ENCODE data around the gene RNF8.

Gene RNF8

GRCh38 chr6:37347177-37347576, 6.6 kb upstream of the RNF8 start:
- Histone ChIP-seq H3K27ac (ENCODE audit: low read length) (no peak overlapping the region), H3K9me3 (ENCODE audit: insufficient read depth, low read depth, low read length) (no peaks in the 10 kb centered on the region), H3K36me3 (ENCODE audit: insufficient read depth, low read depth, low read length) (no peaks in the 10 kb centered on the region), H3K9ac (ENCODE audit: low read depth, low read length) (no peak overlapping the region), H3K27me3 (ENCODE audit: insufficient read depth, low read length) (no peaks in the 10 kb centered on the region), H3K4me3 (ENCODE audit: low read length) (no peak overlapping the region), H3K4me1 (ENCODE audit: insufficient read depth, low read length) (no peaks in the 10 kb centered on the region)

- H3K4me1 ChIP-seq (ENCODE audit: insufficient read depth, low read length), result no peaks in the 10 kb centered on the region
- no peaks in the 10 kb centered on the region for H3K36me3 ChIP-seq (ENCODE audit: insufficient read depth, low read depth, low read length)
- H3K9me3 ChIP-seq (ENCODE audit: insufficient read depth, low read depth, low read length), result no peaks in the 10 kb centered on the region
- no peaks in the 10 kb centered on the region for H3K27me3 ChIP-seq (ENCODE audit: insufficient read depth, low read length)
- no peak overlapping the region for H3K4me3 ChIP-seq (ENCODE audit: low read length)
- no peak overlapping the region for H3K9ac ChIP-seq (ENCODE audit: low read depth, low read length)
- H3K27ac ChIP-seq (ENCODE audit: low read length), result no peak overlapping the region
Measured at GRCh38 chr6:37347670-37348111, 6.1 kb upstream of the RNF8 start.

- Histone ChIP-seq H3K4me1 (ENCODE audit: insufficient read depth, low read length) (0 out of 2 replicates have a peak, but pooled peaks cover 2% of the 10 kb centered on the region), H3K4me3 (ENCODE audit: low read length) (no peak overlapping the region), H3K36me3 (ENCODE audit: insufficient read depth, low read depth, low read length) (no peaks in the 10 kb centered on the region), H3K9ac (ENCODE audit: low read depth, low read length) (no peak overlapping the region), H3K27ac (ENCODE audit: low read length) (no peak overlapping the region), H3K27me3 (ENCODE audit: insufficient read depth, low read length) (peaks cover 10% of the 10 kb centered on the region; the same call in 1 of the 2 replicates), H3K9me3 (ENCODE audit: insufficient read depth, low read depth, low read length) (no peaks in the 10 kb centered on the region)
Measured at GRCh38 chr6:37351027-37351426, 2.8 kb upstream of the RNF8 start.

- Histone ChIP-seq H3K36me3 (ENCODE audit: insufficient read depth, low read depth, low read length) (no peaks in the 10 kb centered on the region), H3K9me3 (ENCODE audit: insufficient read depth, low read depth, low read length) (no peaks in the 10 kb centered on the region), H3K9ac (ENCODE audit: low read depth, low read length) (no peak overlapping the region), H3K4me1 (ENCODE audit: insufficient read depth, low read length) (peaks cover 7% of the 10 kb centered on the region), H3K4me3 (ENCODE audit: low read length) (no peak overlapping the region), H3K27me3 (ENCODE audit: insufficient read depth, low read length) (peaks cover 10% of the 10 kb centered on the region; the same call in 1 of the 2 replicates), H3K27ac (ENCODE audit: low read length) (no peak overlapping the region)
Measured at GRCh38 chr6:37352384-37352783, 1.4 kb upstream of the RNF8 start.

GRCh38 chr6:37354526-37355384, 972 bp downstream of the RNF8 start:
- H3K4me1 ChIP-seq (ENCODE audit: insufficient read depth, low read length), result peaks cover 7% of the 10 kb centered on the region
- H3K27me3 ChIP-seq (ENCODE audit: insufficient read depth, low read length), result peaks cover 10% of the 10 kb centered on the region; the same call in 1 of the 2 replicates
- H3K4me3 ChIP-seq (ENCODE audit: low read length), result peak overlapping the region; percentile 89
- H3K9ac ChIP-seq (ENCODE audit: low read depth, low read length), result peak overlapping the region; percentile 83; the same call in 1 of the 2 replicates
- no peaks in the 10 kb centered on the region for H3K36me3 ChIP-seq (ENCODE audit: insufficient read depth, low read depth, low read length)
- no peaks in the 10 kb centered on the region for H3K9me3 ChIP-seq (ENCODE audit: insufficient read depth, low read depth, low read length)
- H3K27ac ChIP-seq (ENCODE audit: low read length), result peak overlapping the region; percentile 23

GRCh38 chr6:37357288-37357687, 3.5 kb downstream of the RNF8 start:
- H3K4me1 ChIP-seq (ENCODE audit: insufficient read depth, low read length), result peaks cover 7% of the 10 kb centered on the region
- peaks cover 24% of the 10 kb centered on the region for H3K36me3 ChIP-seq (ENCODE audit: insufficient read depth, low read depth, low read length)
- no peak overlapping the region for H3K9ac ChIP-seq (ENCODE audit: low read depth, low read length)
- no peak overlapping the region for H3K27ac ChIP-seq (ENCODE audit: low read length)
- no peak overlapping the region for H3K4me3 ChIP-seq (ENCODE audit: low read length)
- peaks cover 10% of the 10 kb centered on the region; the same call in 1 of the 2 replicates for H3K27me3 ChIP-seq (ENCODE audit: insufficient read depth, low read length)
- no peaks in the 10 kb centered on the region for H3K9me3 ChIP-seq (ENCODE audit: insufficient read depth, low read depth, low read length)

- Histone ChIP-seq H3K27me3 (ENCODE audit: insufficient read depth, low read length) (peaks cover 10% of the 10 kb centered on the region; the same call in 1 of the 2 replicates), H3K9ac (ENCODE audit: low read depth, low read length) (no peak overlapping the region), H3K27ac (ENCODE audit: low read length) (no peak overlapping the region), H3K36me3 (ENCODE audit: insufficient read depth, low read depth, low read length) (peaks cover 29% of the 10 kb centered on the region), H3K9me3 (ENCODE audit: insufficient read depth, low read depth, low read length) (no peaks in the 10 kb centered on the region), H3K4me3 (ENCODE audit: low read length) (no peak overlapping the region), H3K4me1 (ENCODE audit: insufficient read depth, low read length) (peaks cover 7% of the 10 kb centered on the region)
Measured at GRCh38 chr6:37357860-37358259, 4.1 kb downstream of the RNF8 start.

- Histone ChIP-seq H3K27me3 (ENCODE audit: insufficient read depth, low read length) (0 out of 2 replicates have a peak, but pooled peaks cover 5% of the 10 kb centered on the region), H3K4me1 (ENCODE audit: insufficient read depth, low read length) (peaks cover 7% of the 10 kb centered on the region)
Measured at GRCh38 chr6:37359039-37359438, 5.3 kb downstream of the RNF8 start.

GRCh38 chr6:37362101-37362828, 8.5 kb downstream of the RNF8 start:
- Histone ChIP-seq H3K27ac (ENCODE audit: low read length) (no peak overlapping the region), H3K36me3 (ENCODE audit: insufficient read depth, low read depth, low read length) (peaks cover 51% of the 10 kb centered on the region), H3K4me1 (ENCODE audit: insufficient read depth, low read length) (no peaks in the 10 kb centered on the region; the same call in 1 of the 2 replicates), H3K4me3 (ENCODE audit: low read length) (no peak overlapping the region), H3K27me3 (ENCODE audit: insufficient read depth, low read length) (no peaks in the 10 kb centered on the region), H3K9me3 (ENCODE audit: insufficient read depth, low read depth, low read length) (no peaks in the 10 kb centered on the region), H3K9ac (ENCODE audit: low read depth, low read length) (no peak overlapping the region)

More at GRCh38 chr6:37359039-37359438, 5.3 kb downstream of the RNF8 start:
- Histone ChIP-seq H3K27ac (ENCODE audit: low read length) (no peak overlapping the region), H3K36me3 (ENCODE audit: insufficient read depth, low read depth, low read length) (peaks cover 38% of the 10 kb centered on the region), H3K4me3 (ENCODE audit: low read length) (no peak overlapping the region), H3K9me3 (ENCODE audit: insufficient read depth, low read depth, low read length) (no peaks in the 10 kb centered on the region), H3K9ac (ENCODE audit: low read depth, low read length) (no peak overlapping the region)

- Histone ChIP-seq H3K9me3 (ENCODE audit: insufficient read depth, low read depth, low read length) (no peaks in the 10 kb centered on the region), H3K27ac (ENCODE audit: low read length) (no peak overlapping the region), H3K36me3 (ENCODE audit: insufficient read depth, low read depth, low read length) (peaks cover 75% of the 10 kb centered on the region), H3K27me3 (ENCODE audit: insufficient read depth, low read length) (no peaks in the 10 kb centered on the region), H3K9ac (ENCODE audit: low read depth, low read length) (no peak overlapping the region), H3K4me1 (ENCODE audit: insufficient read depth, low read length) (no peaks in the 10 kb centered on the region; the same call in 1 of the 2 replicates), H3K4me3 (ENCODE audit: low read length) (no peak overlapping the region)
Measured at GRCh38 chr6:37365791-37366190, 12.0 kb downstream of the RNF8 start.

GRCh38 chr6:37366910-37367309, 13.1 kb downstream of the RNF8 start:
- peaks cover 75% of the 10 kb centered on the region for H3K36me3 ChIP-seq (ENCODE audit: insufficient read depth, low read depth, low read length)
- H3K27ac ChIP-seq (ENCODE audit: low read length), result no peak overlapping the region
- no peak overlapping the region for H3K4me3 ChIP-seq (ENCODE audit: low read length)
- H3K9ac ChIP-seq (ENCODE audit: low read depth, low read length), result no peak overlapping the region
- H3K27me3 ChIP-seq (ENCODE audit: insufficient read depth, low read length), result no peaks in the 10 kb centered on the region
- no peaks in the 10 kb centered on the region; the same call in 1 of the 2 replicates for H3K4me1 ChIP-seq (ENCODE audit: insufficient read depth, low read length)
- H3K9me3 ChIP-seq (ENCODE audit: insufficient read depth, low read depth, low read length), result no peaks in the 10 kb centered on the region

All from iPS-20b (cell line).